ENCODE results near the gene GDPD3.

Gene GDPD3

GRCh38 chr16:30094541-30095165 is 18.7 kb downstream of the GDPD3 start:
- DNase-seq: no peak

DNA sequence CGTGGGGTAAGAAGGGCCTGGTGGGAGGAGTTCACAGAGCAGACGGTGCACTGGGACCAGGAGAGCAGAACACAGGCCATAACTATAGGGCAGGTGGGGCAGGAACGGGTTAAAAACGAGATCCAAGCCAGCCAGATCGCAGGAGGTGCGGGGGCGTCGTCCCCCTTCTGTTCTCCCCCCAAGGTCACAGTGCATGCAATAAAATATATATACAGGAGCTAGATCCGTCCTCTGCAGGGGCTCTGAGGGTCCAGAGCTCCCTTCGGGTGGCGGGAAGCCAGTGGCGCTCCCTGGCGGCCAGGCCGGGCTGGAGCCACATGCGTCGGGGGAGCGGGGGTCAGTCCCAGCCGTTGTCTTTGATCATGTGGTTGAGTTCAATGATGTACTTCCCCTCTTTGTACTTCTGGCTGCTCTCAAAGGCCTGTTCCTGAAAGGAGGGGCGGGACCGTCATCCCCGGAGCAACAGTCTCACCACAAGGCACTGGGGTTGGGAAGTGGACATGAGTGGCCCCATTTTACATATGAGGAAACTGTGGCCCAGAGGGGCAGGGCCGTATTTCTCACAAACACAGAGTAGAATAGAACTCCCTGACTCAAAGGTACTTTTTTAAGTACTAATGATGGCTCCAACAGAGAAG is 20.8 kb downstream of the GDPD3 start:
- peak; percentile 28 to 57 for DNase-seq

- DNase-seq: peak; percentile 90 to 93
Measured at GRCh38 chr16:30091474-30092372, 21.6 kb downstream of the GDPD3 start, which contains the start of gene TBX6. Gene TBX6, minus strand, starts transcription at chr16:30091924. Its CDS starts 731 bp downstream, at chr16:30091193.

GRCh38 chr16:30090610-30091331 is 22.6 kb downstream of the GDPD3 start:
- no peak for DNase-seq

- DNase-seq: no peak
Measured at GRCh38 chr16:30088832-30089624, 24.3 kb downstream of the GDPD3 start.

GRCh38 chr16:30088237-30088831 is 25.0 kb downstream of the GDPD3 start:
- DNase-seq: no peak

DNA sequence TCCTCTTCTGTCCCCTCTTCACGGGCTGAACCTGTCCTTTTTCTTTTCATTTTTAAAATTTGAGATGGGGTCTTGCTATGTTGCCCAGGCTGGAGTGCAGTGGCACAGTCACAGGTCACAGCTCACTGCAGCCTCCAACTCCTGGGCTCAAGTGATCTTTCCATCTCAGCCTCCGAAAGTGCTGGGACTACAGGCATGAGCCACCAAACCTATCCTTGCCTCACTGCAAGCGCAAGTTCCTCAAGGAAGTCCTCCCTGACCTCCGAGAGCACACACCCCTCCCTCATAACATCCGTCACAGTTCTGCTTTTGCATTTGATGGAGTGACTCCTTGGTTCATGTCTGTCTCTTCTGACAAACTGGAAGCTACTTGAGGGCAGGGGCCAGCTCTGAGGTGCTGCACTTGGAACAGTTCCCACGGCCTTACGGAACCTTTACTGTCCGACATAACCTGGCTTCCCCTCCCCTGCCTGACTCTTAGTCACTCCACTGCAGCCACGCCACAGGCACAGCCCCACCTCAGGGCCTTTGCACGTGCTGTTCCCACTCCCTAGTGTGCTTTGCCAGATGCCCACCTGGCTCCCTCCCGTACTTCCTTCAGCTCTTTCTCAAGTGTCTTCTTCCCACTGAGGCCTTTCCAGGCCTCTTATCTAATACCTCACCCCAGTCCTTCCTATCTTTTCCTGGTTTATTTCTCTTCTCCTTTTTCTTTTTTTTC is 26.0 kb downstream of the GDPD3 start:
- DNase-seq: no peak

DNA sequence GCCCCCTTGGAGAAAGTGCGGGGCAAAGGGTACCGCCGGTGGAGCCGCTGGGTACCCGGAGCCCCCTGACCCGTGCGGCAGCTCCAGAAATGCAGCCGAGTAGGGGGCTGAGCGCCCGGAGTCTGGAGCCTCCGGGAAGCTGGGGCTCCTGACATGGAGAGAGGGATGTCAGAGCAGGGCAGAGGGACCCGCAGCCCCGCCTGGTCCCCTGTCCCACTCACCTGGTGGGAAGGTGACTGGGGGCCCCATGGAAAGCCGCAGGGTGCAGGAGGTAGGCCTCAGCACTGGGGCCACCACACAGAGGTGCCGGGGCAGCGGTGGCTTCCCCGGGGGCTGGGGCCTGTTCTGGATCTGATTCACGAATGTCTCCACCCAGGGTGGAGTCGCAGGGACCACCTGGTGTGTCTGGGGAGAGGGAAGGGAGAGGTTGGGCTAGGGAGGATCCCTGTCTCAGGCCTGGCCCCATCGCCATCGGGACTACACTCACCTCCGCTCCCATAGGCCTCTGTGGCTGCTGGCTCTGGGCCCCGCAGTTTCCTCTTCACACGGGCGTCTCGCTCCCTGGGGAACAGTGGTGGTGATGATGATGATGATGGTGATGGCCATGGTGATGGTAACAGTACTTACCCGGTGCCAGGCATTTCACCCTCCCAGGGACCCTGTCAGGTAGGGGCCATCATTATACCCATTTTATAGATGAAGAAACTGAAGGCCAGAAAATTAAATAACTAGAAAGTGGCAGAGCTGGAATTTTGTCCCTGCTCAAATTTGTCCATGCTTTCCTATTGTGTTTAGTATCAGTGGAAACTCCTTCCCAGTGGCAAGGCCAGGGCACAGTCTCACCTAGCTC is 26.8 kb downstream of the GDPD3 start:
- no peak for DNase-seq

GRCh38 chr16:30085820-30086219 is 27.5 kb downstream of the GDPD3 start:
- DNase-seq: no peak

DNA sequence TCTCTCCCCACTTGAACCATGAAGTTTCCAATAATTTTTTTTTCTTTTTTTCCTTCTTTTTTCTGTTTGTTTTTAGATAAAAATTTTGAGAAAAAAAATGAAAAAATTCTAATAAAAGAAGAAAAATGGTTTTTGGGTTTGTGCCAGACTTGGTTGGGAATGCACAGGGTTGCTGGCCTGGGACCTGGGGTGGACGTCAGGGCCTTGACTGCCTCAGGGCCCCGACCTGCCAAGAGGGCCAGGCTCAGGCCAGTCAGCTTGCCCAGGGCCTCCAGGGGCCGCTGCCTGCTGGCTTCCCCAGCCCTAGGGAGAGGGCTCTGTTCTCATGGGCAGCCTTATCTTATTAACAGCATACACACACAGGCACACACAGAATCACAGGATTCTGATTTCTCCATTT is 28.1 kb downstream of the GDPD3 start:
- no peak for DNase-seq

GRCh38 chr16:30084816-30085159 is 28.5 kb downstream of the GDPD3 start:
- DNase-seq: no peak

DNA sequence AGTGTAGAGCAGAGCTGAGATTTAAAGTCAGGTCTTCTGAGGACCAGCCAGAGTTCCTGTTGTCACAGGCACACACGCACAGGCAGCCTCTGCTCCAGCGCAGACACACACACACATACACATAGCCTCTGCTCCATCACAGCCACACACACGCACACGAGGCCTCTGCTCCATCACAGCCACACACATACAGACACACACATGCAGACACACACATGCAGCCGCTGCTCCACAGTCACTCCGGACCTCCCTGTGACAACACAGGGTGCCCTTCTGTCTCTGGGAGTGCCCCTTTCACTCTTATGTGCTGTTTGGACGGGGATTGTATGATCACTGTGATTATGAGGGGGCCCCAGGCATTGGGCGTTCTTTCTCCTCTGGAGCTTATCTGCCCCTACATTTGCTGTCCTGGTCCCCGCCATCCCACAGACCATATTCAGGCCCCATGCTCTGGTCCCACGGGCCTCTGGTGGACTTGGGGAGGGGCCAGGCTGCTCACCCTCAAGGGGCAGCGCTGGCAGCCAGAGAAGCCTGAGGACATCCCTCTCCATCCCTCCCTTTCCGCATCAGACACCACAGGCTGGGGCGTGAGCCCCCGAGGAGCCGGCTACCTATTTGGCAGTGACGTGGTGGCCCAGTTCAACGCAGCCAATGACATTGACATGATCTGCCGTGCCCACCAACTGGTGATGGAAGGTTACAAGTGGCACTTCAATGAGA is 29.1 kb downstream of the GDPD3 start:
- no peak for DNase-seq

- DNase-seq: no peak
Measured at GRCh38 chr16:30083216-30084055, 29.9 kb downstream of the GDPD3 start.

DNA sequence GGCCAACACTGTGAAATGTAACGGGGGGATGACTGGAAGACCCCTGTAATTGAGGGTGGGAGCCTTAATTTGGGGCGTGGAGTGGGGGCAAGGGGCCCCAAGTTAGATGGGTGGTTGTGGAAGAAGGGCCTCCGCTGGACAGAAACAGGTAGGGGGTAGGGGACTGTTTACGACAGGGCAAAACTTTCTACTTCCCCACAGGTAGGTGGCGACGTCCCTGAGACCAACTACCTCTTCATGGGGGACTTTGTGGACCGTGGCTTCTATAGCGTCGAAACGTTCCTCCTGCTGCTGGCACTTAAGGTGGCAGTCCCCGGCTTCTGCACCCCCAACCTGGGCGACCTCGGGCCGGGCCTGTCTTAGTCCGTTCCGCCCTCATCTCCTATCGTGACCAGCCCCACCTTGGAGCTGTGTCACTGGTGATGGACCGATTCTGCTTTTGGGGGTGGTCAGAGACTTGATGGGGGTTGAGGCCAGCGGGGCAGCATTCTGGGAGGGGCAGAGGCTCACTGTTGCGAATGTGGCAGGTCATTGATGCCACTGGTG is 30.7 kb downstream of the GDPD3 start:
- DNase-seq: no peak

- DNase-seq: no peak
Measured at GRCh38 chr16:30079480-30079879, 33.9 kb downstream of the GDPD3 start.

DNA sequence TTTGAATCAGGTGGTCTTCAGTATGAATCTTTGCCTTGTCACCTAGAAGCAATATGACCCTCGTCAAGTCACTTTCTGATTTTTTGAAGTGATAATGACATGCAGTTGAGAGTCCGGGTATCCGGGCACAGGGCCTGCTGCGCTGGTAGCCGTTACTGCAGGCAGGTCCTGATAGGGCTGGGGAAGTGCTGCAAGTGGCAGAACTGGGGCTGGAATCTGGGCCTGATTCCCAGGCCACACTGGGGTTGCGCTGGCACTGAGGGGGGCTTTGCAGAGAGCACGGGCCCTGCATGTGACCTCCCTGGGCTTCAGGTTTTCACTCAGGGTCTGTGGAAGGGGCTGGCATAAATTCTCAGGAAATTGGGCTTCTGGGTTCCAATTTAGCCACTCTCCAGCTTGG is 34.6 kb downstream of the GDPD3 start:
- no peak for DNase-seq

DNA sequence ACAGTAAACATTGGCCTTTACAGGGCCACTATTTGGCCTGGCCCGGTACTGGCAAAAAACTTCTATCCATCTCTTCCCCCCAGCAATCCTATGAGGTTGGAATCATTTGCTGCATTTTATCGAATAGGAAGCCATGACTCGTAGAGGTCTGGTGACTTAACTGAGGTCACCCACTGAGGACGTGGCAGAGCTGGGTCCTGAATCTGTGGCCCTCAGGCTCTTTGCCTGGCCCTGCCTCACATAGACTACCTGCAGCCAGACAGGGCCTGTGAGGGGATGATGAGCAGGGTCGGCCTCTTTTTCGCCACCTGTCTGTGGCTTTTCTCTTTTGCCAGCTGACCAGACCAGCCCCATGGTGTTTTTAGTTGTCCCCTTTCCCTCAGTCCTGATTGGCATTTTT is 35.7 kb downstream of the GDPD3 start:
- DNase-seq: no peak

GRCh38 chr16:30076276-30076791 is 37.0 kb downstream of the GDPD3 start:
- no peak for DNase-seq

Data from stimulated activated CD4-positive, alpha-beta T cell treated with anti-CD3 and anti-CD28 coated beads, Interleukin-4, amount 100 ng/mL, for 4 hours (primary cell).